ENCODE measurements around the gene CRKL.

The CRKL gene

DNA sequence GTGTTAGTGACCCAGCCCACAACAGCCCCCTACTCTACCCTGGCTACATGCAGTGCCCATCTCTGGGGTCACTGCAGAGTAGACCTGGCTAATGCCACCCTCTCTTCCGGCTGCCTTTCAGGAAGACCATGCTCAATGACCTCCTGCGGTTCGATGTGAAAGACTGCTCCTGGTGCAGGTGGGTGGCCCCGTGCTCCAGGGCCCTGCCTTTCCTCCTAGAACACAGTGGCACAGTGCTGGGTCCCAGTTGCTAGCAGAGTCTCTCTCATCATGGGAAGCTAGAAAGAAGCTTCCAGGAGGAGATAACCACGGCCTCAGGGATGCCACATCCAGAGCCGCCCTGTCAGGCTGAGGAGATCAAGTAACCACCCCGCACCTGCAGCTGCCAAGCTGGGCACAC, 68.5 kb downstream of the CRKL start:
- TF ChIP-seq, protein P1, sequence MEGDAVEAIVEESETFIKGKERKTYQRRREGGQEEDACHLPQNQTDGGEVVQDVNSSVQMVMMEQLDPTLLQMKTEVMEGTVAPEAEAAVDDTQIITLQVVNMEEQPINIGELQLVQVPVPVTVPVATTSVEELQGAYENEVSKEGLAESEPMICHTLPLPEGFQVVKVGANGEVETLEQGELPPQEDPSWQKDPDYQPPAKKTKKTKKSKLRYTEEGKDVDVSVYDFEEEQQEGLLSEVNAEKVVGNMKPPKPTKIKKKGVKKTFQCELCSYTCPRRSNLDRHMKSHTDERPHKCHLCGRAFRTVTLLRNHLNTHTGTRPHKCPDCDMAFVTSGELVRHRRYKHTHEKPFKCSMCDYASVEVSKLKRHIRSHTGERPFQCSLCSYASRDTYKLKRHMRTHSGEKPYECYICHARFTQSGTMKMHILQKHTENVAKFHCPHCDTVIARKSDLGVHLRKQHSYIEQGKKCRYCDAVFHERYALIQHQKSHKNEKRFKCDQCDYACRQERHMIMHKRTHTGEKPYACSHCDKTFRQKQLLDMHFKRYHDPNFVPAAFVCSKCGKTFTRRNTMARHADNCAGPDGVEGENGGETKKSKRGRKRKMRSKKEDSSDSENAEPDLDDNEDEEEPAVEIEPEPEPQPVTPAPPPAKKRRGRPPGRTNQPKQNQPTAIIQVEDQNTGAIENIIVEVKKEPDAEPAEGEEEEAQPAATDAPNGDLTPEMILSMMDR (IDR thresholded peaks at IDR 0.05; ENCODE audit: low read depth, low read length, missing control alignments), result no peak
- Histone ChIP-seq H3K4me3 (ENCODE audit: low read depth, low read length) (no peak overlapping the region), H3K27me3 (replicated peaks) (no peaks in the 10 kb centered on the region), H3K27ac (no peak overlapping the region), H3K36me3 (replicated peaks) (peaks cover 48% of the 10 kb centered on the region)
- DNase-seq, result no peak
- in situ Hi-C loops (cut with HindIII; ENCODE audit: low pct_ligation_motif_present, low sequenced_read_pairs), result no loop called here

GRCh38 chr22:20986365-20986764, 69.2 kb downstream of the CRKL start:
- no peak for DNase-seq
- Histone ChIP-seq H3K36me3 (replicated peaks) (peaks cover 53% of the 10 kb centered on the region), H3K27me3 (replicated peaks) (no peaks in the 10 kb centered on the region), H3K27ac (no peak overlapping the region), H3K4me3 (ENCODE audit: low read depth, low read length) (no peak overlapping the region)
- in situ Hi-C loops (cut with HindIII; ENCODE audit: low pct_ligation_motif_present, low sequenced_read_pairs), result no loop called here
- TF ChIP-seq, protein P1 (IDR thresholded peaks at IDR 0.05; ENCODE audit: low read depth, low read length, missing control alignments), result no peak

DNA sequence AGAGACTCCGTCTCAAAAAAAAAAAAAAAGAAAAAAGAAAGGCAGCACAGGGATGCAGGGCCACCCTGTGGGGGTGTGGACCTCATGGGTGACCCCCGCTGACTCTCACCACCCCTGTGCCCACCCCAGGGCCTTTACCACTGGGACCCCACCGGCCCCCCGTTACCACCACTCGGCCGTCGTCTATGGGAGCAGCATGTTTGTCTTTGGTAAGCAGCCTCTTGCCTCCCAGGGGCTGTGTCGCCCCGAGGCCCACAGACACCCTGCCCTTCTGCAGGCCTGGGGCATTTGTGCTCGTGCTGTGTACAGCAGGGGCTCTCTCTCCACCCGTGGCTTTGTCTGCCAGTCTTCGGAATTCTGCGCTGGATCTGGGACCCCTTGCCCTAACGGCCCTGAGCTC, 70.2 kb downstream of the CRKL start:
- no peak overlapping the region for H3K4me3 ChIP-seq (ENCODE audit: low read depth, low read length)
- no peak overlapping the region for H3K27ac ChIP-seq
- H3K36me3 ChIP-seq (replicated peaks), result peaks cover 63% of the 10 kb centered on the region
- no peaks in the 10 kb centered on the region for H3K27me3 ChIP-seq (replicated peaks)
- no peak for DNase-seq
- TF ChIP-seq, protein P1 (IDR thresholded peaks at IDR 0.05; ENCODE audit: low read depth, low read length, missing control alignments), result no peak
- in situ Hi-C loops (cut with HindIII; ENCODE audit: low pct_ligation_motif_present, low sequenced_read_pairs), result no loop called here

DNA sequence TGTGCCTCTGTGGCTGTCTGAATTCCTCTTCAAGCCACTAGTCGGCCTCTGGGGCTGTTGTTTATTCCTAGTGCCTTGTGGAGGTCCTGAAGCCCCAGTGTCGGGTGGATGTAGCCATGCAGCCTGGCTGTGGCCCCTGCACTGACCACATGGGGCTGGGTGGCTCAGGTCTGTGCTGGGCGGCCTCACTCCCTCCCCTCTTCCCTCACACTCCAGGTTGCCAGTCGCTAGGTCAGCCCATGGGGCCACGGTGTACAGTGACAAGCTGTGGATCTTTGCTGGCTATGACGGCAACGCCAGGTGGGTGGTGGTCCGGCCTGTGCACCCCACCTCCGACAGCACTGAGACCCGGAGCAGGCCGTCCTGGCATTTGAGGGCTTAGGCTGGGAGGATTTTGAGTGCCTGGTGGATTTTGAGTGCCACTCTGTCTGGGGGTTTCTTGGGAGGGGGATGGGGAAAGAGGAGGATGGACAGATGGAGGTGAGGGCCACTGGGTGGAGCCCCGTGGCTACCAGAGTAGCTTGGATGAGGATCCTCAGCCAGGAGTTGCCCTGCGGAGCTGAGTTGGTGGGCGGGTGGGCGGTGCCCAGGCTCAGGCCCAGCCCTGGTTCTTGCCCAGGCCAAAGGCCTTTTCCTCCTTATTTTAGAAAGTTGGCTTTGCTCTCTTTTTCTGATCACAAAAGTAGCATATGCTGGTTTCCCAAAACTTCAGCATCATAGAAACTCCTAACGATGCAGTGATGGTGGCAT, 71.5 kb downstream of the CRKL start:
- peaks cover 72% of the 10 kb centered on the region for H3K36me3 ChIP-seq (replicated peaks)
- no peak overlapping the region for H3K27ac ChIP-seq
- in situ Hi-C loops (cut with HindIII; ENCODE audit: low pct_ligation_motif_present, low sequenced_read_pairs), result no loop called here
- TF ChIP-seq, protein P1 (IDR thresholded peaks at IDR 0.05; ENCODE audit: low read depth, low read length, missing control alignments), result no peak
- no peaks in the 10 kb centered on the region for H3K27me3 ChIP-seq (replicated peaks)
- no peak for DNase-seq
- H3K4me3 ChIP-seq (ENCODE audit: low read depth, low read length), result no peak overlapping the region

- in situ Hi-C loops (cut with HindIII; ENCODE audit: low pct_ligation_motif_present, low sequenced_read_pairs), result no loop called here
- H3K4me3 ChIP-seq (ENCODE audit: low read depth, low read length), result no peak overlapping the region
- H3K27ac ChIP-seq, result no peak overlapping the region
- TF ChIP-seq, protein P1 (IDR thresholded peaks at IDR 0.05; ENCODE audit: low read depth, low read length, missing control alignments), result no peak
- H3K36me3 ChIP-seq (replicated peaks), result peaks cover 74% of the 10 kb centered on the region
- DNase-seq, result no peak
- no peaks in the 10 kb centered on the region for H3K27me3 ChIP-seq (replicated peaks)
Measured at GRCh38 chr22:20989323-20990138, 72.3 kb downstream of the CRKL start.

Data from brain microvascular endothelial cell (primary cell).